22Rv1 (cell line): Measurements from ENCODE around the gene NCDN.
A peak's percentile ranks its signal among the peaks of the same experiment; 100 is the strongest.
"Not testable (repeated sequence)": the region's sequence is repeated elsewhere in the genome, so short reads cannot be mapped to it uniquely, and the experiment has no call there.

Experiments used
- H3K27ac ChIP-seq: fragments of 450-650 bp; 2 replicates; pipeline ENCODE4 v1.5.1; 2017
- ZFX ChIP-seq: fragments of 450-650 bp; IDR thresholded peaks from 2 replicates; pipeline ENCODE4 v1.6.1; 2017; ENCODE audit warnings: antibody characterized with exemption, borderline replicate concordance
- TF ChIP-seq, protein P1 (sequence below): fragments of 450-650 bp; IDR thresholded peaks from 2 replicates; pipeline ENCODE4 v1.5.1; 2017; ENCODE audit warnings: mild to moderate bottlenecking

Gene NCDN

GRCh38 chr1:35575416-35575958, 17.9 kb downstream of the NCDN start:
- H3K27ac ChIP-seq = peak overlapping the region; percentile 12; the same call in 1 of the 2 replicates
- TF ChIP-seq, protein P1, sequence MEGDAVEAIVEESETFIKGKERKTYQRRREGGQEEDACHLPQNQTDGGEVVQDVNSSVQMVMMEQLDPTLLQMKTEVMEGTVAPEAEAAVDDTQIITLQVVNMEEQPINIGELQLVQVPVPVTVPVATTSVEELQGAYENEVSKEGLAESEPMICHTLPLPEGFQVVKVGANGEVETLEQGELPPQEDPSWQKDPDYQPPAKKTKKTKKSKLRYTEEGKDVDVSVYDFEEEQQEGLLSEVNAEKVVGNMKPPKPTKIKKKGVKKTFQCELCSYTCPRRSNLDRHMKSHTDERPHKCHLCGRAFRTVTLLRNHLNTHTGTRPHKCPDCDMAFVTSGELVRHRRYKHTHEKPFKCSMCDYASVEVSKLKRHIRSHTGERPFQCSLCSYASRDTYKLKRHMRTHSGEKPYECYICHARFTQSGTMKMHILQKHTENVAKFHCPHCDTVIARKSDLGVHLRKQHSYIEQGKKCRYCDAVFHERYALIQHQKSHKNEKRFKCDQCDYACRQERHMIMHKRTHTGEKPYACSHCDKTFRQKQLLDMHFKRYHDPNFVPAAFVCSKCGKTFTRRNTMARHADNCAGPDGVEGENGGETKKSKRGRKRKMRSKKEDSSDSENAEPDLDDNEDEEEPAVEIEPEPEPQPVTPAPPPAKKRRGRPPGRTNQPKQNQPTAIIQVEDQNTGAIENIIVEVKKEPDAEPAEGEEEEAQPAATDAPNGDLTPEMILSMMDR = no peak
- no peak for TF ChIP-seq ZFX

DNA sequence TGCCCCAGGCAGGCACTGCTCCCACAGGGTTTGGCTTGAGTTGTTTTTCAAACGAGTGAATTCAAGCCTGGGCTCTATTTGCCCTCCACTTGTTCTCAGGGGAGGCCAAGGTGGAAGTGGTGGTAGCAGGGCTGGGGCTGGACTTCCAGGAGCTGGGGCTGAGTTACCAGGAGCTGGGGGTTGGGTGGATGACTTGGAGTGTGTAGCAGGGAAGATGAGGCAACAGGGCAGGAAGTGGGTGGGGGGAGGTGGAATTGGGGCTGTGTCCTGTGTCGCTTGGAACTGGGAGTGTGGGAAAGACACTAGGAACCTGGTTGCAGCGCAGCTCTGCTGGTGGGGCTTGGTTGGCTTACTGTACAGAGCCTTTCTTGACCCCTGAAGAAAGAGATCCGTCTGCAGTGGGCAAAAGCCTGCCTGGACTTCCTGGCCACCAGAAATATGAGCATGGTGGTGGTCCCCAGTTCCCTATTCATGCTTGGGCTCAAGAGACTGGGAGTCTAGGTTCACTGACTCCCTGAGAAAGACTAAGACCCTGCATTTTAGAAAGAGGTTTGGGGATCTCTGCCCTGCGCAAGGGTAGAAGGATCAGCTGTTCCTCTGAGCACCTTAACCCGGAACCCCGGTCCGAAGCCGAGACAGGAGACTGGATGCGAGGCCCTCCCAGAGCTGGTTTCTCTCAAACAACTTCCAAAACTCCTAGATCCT, 18.6 kb downstream of the NCDN start:
- no peak for TF ChIP-seq ZFX
- TF ChIP-seq, protein P1 = no peak
- no peak overlapping the region for H3K27ac ChIP-seq

GRCh38 chr1:35576766-35577070, 19.1 kb downstream of the NCDN start:
- not testable (repeated sequence) for H3K27ac ChIP-seq

- TF ChIP-seq, protein P1 = no peak
- TF ChIP-seq ZFX = no peak
- H3K27ac ChIP-seq = no peak overlapping the region
Observed at GRCh38 chr1:35577071-35577998, 19.7 kb downstream of the NCDN start.

DNA sequence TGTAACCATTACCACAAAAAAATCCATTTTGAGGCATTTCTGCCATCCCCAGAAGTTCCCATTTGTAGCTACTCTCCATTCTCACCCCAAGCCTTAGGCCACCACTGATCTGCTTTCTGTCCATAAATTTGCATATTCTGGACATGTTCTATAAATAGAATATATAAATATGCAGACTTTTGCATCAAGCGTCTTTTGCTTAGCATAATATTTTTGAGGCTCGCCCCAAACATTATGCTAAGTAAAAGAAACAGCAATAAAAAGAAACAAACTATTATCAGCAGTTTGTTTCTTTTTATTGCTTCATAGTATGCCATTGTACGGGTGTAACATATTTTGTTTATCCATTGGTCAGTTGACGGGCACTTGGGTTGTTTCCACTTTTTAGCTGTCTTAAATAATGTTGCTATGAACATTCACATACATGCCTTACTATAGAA, 23.4 kb downstream of the NCDN start:
- TF ChIP-seq ZFX = no peak
- TF ChIP-seq, protein P1 = no peak
- no peak overlapping the region for H3K27ac ChIP-seq

GRCh38 chr1:35581621-35582020, 24.0 kb downstream of the NCDN start:
- H3K27ac ChIP-seq = not testable (repeated sequence)

- H3K27ac ChIP-seq = no peak overlapping the region
- TF ChIP-seq ZFX = no peak
- TF ChIP-seq, protein P1 = no peak
Observed at GRCh38 chr1:35585281-35585680, 27.7 kb downstream of the NCDN start.

DNA sequence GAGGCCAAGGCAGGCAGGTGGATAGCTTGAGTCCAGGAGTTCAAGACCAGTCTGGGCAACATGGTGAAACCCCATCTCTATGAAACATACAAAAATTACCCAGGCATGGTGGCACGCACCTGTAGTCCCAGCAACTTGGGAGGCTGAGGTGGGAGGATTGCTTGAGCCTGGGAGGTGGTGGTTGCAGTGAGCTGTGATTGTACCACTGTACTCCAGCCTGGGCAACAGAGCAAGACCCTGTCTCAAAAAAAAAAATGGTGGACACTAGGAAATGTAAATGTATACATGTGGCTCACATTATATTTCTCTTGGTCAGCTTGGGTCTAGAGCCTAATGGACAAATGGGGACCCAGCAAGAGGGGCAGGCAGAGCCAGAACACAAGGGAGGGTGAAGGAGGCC, 28.2 kb downstream of the NCDN start:
- H3K27ac ChIP-seq = not testable (repeated sequence)
